ENCODE data around the gene CBFA2T2.
A peak's percentile ranks its signal among the peaks of the same experiment; 100 is the strongest.

The CBFA2T2 gene

GRCh38 chr20:33650753-33651561, 161.1 kb downstream of the CBFA2T2 start:
- no peak for DNase-seq (ENCODE audit: low read depth in 2 of 2)

DNA sequence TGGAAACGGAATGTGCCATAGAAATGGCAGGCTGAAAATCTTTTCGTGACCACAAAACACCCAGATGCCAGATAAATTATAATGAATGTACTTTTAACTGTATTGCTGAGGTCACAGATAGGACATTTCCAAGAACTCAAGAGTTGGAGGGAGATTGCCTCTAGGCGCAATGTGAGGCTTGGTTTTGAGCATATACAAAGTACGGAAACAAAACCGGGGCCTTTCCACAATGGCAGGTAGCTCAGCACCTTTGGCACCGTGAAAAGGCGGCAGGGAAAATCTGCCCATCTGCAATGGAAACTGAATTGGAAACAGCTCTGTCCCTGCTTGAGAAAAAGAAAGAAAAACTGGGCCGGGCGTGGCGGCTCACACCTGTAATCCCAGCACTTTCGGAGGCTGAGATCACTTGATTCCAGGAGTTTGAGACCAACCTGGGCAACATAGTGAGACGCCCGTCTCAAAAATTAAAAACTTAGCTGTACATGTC, 161.7 kb downstream of the CBFA2T2 start:
- DNase-seq (ENCODE audit: low read depth in 2 of 2): no peak

- no peak for DNase-seq (ENCODE audit: low read depth in 2 of 2)
Measured at GRCh38 chr20:33653218-33653899, 163.5 kb downstream of the CBFA2T2 start.

DNA sequence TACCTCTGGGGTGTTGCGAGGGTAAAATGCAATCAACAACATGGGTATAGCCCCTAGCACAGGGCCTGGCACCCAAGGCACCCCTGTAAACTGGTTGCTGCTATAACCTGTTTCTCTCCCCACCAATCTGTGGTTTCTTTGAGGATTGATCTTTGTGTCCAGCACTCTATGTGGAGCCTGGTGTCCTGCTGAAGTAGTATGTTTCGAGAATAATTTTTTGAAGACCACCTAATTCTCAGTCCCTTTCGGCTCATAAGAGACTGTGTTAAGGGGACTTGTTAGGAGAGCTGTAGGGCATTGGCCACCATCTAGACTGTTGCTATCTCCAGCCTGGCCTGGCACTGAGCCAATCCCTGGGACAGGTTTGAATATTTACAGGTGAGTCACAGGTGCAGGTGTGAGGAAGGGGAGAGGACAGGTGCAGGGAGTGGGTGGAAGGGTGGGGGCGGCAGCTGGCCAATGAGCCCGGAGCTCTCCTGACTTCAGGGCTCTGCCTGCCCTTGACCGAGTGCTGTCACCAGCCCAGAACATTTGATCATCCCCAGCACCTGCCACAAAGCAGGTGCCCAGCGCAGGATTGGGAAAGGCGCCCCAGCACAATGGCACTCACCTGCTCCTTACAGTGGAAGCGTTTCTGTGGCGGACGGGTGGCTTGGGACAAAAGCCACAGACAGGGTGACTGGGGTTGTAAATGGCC, 164.2 kb downstream of the CBFA2T2 start:
- no peak for DNase-seq (ENCODE audit: low read depth in 2 of 2)

GRCh38 chr20:33654680-33655161, 164.8 kb downstream of the CBFA2T2 start:
- no peak for DNase-seq (ENCODE audit: low read depth in 2 of 2)

GRCh38 chr20:33655164-33655563, 165.3 kb downstream of the CBFA2T2 start:
- no peak for DNase-seq (ENCODE audit: low read depth in 2 of 2)

DNA sequence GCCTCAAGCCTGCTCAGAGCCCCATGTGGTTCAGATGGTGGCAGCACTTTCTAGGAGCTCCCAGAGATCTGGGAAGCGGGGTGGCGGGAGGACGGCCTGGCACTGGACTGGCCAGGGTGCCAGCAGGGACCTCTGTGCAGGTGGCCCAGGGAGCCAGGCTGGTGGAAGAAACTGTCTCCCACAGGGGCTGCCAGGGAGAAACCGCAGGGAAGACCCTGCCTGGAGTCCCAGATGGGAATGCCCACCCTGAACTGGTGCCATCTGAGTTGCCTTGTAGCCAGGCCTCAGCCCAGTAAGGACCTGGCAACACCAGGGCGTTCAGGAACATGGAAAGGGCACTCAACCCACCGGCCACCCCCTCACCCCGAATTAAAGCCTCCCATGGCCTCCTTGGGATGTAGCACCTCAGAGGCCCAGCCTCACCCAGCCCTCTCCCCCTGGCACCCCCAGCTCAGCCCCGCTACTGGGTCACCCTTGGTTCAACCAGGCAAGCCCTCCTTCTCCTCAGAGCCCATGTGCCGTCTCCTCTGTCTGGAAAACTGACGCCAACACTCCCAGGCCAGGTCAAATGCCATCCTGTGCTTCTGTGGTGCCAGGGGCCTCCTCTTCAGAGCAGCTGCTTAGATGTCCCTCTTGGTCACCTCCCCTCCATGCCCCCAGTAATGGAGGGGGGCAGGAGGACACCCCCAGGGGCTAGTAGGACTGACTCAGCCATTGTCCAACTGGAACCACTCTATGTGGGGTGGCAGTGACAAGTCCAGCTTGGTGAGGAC, 166.3 kb downstream of the CBFA2T2 start:
- no peak for DNase-seq (ENCODE audit: low read depth in 2 of 2)

GRCh38 chr20:33656783-33657703, 167.1 kb downstream of the CBFA2T2 start:
- no peak for DNase-seq (ENCODE audit: low read depth in 2 of 2)

- no peak for DNase-seq (ENCODE audit: low read depth in 2 of 2)
Measured at GRCh38 chr20:33657704-33658095, 167.8 kb downstream of the CBFA2T2 start.

- no peak for DNase-seq (ENCODE audit: low read depth in 2 of 2)
Measured at GRCh38 chr20:33658510-33658909, 168.6 kb downstream of the CBFA2T2 start.

GRCh38 chr20:33658929-33659328, 169.0 kb downstream of the CBFA2T2 start:
- no peak for DNase-seq (ENCODE audit: low read depth in 2 of 2)

- DNase-seq (ENCODE audit: low read depth in 2 of 2): no peak
Measured at GRCh38 chr20:33659341-33660034, 169.6 kb downstream of the CBFA2T2 start.

DNA sequence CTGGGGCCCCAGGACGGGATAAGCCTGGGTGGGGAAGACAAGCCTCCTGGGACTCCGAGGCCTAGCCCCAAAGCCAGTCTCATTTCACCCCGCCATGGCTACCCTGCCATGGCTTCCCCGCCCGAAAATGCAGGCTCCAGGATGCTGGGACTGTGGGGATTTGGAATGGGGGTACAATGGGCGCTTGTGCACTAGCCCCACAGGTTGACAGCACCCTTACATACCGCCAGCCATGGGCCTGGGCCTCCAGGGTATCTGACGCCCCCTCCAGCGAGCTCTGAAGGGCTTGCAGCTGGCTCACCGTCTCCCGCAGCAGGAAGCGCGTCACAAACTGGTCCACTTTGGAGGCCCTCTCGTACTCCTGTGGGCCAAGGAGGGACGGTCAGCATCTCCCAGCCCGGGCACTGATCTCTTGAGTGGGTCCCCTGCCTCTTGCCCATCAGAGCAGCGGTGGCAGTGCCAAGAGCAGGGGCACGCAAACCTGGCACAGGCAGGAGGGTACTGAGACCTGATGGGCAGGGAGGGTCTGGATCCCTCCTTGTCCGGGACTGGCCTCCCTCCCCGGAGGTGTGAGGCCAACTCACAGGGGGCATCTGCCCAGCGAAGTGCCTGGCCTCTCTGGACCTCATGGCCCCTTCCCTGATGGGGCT, 170.3 kb downstream of the CBFA2T2 start:
- no peak for DNase-seq (ENCODE audit: low read depth in 2 of 2)

- DNase-seq (ENCODE audit: low read depth in 2 of 2): no peak
Measured at GRCh38 chr20:33660685-33661058, 170.8 kb downstream of the CBFA2T2 start.

DNA sequence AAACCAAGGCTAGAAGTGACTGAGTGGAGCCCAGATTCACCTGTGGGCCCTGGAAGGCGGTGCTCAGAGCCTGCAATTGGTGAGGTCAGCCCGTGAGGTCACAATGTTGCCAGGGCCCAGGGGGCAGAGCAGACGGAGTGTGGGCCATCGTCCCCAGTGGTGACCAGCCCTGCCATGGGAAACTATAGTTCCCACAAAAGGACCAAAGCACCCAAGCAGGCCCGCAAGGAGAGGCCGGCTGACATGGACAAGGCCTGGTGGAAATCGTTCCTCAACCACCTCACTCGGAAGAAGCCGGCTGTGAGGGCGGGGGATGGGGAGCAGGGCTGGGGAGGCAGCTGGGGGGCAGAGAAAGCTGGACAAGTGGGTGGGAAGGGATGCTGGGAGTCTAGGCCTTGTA, 172.3 kb downstream of the CBFA2T2 start, which contains the start of gene C20orf144:
Gene C20orf144, plus strand, starts transcription at position 156 of the 400 bp plus-strand sequence. Its CDS starts 19 bp downstream, at position 175.
- no peak for DNase-seq (ENCODE audit: low read depth in 2 of 2)

DNA sequence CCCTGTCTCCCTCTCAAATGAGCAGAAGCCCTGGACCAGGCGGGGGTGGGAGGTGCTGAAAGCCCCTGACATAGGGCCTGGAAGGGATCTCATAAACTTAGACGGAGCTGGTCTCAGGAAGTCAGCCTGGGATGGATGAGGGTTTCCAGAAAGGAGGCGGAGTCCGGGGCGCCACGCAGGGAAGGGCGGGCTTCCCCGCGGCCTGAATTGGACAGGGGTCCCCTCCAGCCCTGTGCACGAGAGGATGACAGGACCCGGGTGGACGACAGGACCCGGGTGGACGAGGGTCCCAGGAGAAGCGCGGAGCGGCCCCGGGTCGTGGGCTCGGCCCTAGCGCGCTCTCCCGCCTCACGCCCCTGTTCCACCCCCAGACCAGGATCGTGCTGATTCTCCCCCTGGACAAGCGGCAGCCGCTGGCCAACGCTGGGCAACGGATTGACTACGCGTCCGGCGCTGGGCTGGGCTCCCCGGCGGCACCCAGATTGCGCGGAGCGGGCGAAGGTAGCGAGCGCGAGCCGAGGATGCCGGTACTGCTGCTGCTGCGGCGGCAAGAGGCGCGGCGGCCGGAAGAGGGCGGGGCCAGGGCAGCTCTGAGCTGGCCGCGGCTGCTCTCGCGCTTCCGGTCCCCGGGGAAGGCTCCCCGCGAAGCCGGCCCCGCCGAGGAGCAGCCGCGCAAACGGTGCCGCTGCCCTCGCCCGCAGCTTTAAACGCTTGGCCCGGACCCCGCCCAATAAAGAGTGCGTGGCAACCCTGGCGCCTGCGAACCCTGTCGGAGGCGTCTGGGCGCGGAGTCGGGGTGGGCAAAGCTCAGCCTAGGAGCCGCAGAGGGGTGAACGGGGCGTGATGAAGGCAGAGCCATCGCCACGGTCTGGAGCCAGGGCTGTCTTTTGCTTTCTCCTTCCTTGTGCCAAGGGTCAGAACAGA, 173.5 kb downstream of the CBFA2T2 start:
- DNase-seq (ENCODE audit: low read depth in 2 of 2): peak; percentile 66 to 81

GRCh38 chr20:33664085-33664761, 174.3 kb downstream of the CBFA2T2 start:
- no peak for DNase-seq (ENCODE audit: low read depth in 2 of 2)

DNA sequence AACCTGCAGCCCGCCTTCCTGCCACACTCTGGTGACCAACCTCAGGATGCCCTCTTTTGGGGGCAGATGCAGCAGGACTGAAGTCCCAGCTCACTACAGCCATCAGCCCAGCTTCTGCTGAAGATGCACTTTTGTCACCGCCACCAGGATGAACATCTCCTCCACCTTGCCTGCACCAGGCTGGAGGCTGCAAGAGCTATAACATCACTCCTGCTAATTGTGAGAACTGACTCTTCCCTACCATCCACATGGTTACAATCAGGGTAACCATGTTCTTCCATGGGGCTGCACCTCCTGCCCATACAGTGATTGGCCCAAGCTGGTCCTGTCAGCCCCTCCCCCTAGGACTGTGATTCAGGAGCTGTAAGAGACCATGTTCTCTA, 174.9 kb downstream of the CBFA2T2 start:
- no peak for DNase-seq (ENCODE audit: low read depth in 2 of 2)

Data from stimulated activated CD4-positive, alpha-beta T cell treated with anti-CD3 and anti-CD28 coated beads, Interleukin-1b, Interleukin-23, amount 100 ng/mL, for 4 hours (primary cell).